SH-SY5Y (cell line): Measurements from ENCODE around the gene ACOX3.

Source experiments
- GATA2 ChIP-seq: IDR thresholded peaks from 2 replicates; pipeline ENCODE4 v1.6.1; 2011; ENCODE audit warnings: mild to moderate bottlenecking, low read depth, low read length
- GATA3 ChIP-seq: IDR thresholded peaks from 2 replicates; pipeline ENCODE4 v1.6.1; 2011; ENCODE audit warnings: low read depth, mild to moderate bottlenecking, low read length, moderate library complexity

DNA sequence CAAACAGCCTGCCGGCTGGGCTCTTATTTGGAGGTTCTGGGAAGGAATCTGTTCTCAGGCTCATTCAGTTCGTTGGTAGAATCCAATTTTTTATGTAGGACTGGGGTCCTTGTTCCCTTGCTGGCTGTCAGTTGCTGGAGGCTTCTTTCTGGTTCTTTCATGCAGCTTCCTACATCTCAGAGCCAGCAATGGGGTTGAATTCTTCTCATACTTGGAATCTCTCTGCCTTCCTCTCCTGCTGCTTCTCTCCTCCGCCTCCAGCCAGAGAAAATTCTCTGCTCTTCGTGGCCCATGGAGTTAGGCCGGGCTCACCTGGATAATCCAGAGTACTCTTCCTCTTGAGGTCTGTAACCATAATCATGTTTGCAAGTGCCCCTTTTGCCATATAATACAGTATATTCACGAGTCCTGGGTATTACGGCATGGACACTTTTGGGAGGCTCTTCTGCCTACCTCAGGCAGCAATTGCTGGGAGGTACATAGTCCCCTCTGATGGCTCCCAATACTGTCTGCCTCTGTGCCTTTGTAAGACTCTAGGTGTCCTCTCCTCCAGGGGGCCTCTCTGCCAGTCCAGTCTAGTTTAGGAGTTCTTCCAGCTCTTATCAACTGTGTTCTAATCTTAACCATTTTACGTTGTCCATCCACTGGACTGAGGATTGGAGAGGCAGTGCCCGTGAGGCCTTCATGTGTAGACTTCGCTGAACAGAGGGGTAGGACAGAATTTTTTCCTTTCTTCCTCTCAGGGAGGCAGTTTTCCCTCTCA lies 2.3 kb upstream of the ACOX3 start:
- TF ChIP-seq GATA2 = no peak
- TF ChIP-seq GATA3 = no peak
